K562 (cell line): ENCODE data around the gene MINDY4. TPM values are rescaled to one million over a fixed set of nuclear protein-coding genes. Genes with fewer than 3 reads are reported as not detected.

Experiments used
- ATAC-seq: fragments of 200-7000 bp; cut with Tn5 transposase; 3 replicates; pipeline ENCODE4 v1.9.1; 2020; ENCODE audit warnings: moderate library complexity
- BruUV-seq: library from RNA; stranded (reverse); fragments of 400-500 nt; replicated peaks from 2 replicates; lab custom pipeline; 2021; lab: Mats Ljungman, UMichigan
- CTCF ChIA-PET: fragments of 300-600 bp; formaldehyde crosslinking; extraction: SDS; loops from one replicate; lab custom pipeline; 2021; ENCODE audit warnings: low intra/inter-chr PET ratio; lab: Yijun Ruan, JAX
- POLR2A ChIA-PET: fragments of 300-600, 350-650 bp; sonication (Branson Sonifier 250); formaldehyde crosslinking; extraction: SDS; loops from one replicate; lab custom pipeline; 2021; ENCODE audit warnings: antibody characterized with exemption, inconsistent platforms; lab: Yijun Ruan, JAX
- DNase-seq, 4 experiments: peaks; one replicate each; pipeline versions ENCODE4 v3.0.0 to v3.0.0-alpha.2; 2011 to 2018; ENCODE audit warnings: low spot score in 3 of 4, mixed read lengths in 3 of 4; ENCODE audit errors: extremely low read depth in 1 of 4
- FAIRE-seq: peaks from 2 replicates; lab custom pipeline; 2011; peaks lifted over from hg19 to GRCh38; lab: Jason Lieb, UNC
- H2AFZ ChIP-seq: 2 replicates; pipeline ENCODE4 v1.6.0; 2011; ENCODE audit warnings: low read depth, low read length, control low read depth, inconsistent platforms
- H3K27ac ChIP-seq: fragments of 200-600 bp; 3 replicates; pipeline ENCODE4 v1.8.0; 2011; ENCODE audit warnings: low read depth, mild to moderate bottlenecking, control low read depth, inconsistent platforms, low read length, moderate library complexity, mixed read lengths; ENCODE audit errors: extremely low read depth
- H3K27me3 ChIP-seq, 2 experiments: fragments of 300-600 bp in 1 of 2; 2 replicates in 1 of 2; 3 replicates in 1 of 2; pipeline versions ENCODE4 v1.6.0 to v1.8.0; 2011; ENCODE audit warnings: inconsistent platforms in 2 of 2, low read length in 2 of 2, mild to moderate bottlenecking in 1 of 2, mixed read lengths in 1 of 2, moderate library complexity in 1 of 2; ENCODE audit not compliant: control insufficient read depth in 2 of 2, insufficient read depth in 2 of 2
- H3K36me3 ChIP-seq: fragments of 300-600 bp; 3 replicates; pipeline ENCODE4 v1.8.0; 2011; ENCODE audit warnings: mild to moderate bottlenecking, low read length, inconsistent platforms; ENCODE audit not compliant: control insufficient read depth, insufficient read depth
- H3K4me1 ChIP-seq, 2 experiments: fragments of 200-600 bp in 1 of 2; replicated peaks in 1 of 2; 2 replicates in 1 of 2; 3 replicates in 1 of 2; pipeline versions ENCODE4 v1.5.1 to v1.8.0; 2011; ENCODE audit warnings: inconsistent platforms in 2 of 2, low read length in 2 of 2, mild to moderate bottlenecking in 1 of 2, mixed read lengths in 1 of 2, moderate library complexity in 1 of 2; ENCODE audit not compliant: control insufficient read depth in 2 of 2, insufficient read depth in 2 of 2
- H3K4me2 ChIP-seq: 2 replicates; pipeline ENCODE4 v1.6.1; 2011; ENCODE audit warnings: low read length, control low read depth, inconsistent platforms, mixed read lengths; ENCODE audit not compliant: insufficient read depth
- H3K4me3 ChIP-seq: fragments of 200-600 bp; sonication (generic), shearing (Covaris generic); 2 replicates; pipeline ENCODE4 v1.5.1; 2016; ENCODE audit warnings: control low read depth, inconsistent platforms
- H3K79me2 ChIP-seq: fragments of 200-600 bp; 3 replicates; pipeline ENCODE4 v1.8.0; 2011; ENCODE audit warnings: low read length, inconsistent platforms; ENCODE audit not compliant: control insufficient read depth, insufficient read depth
- H3K9ac ChIP-seq, 2 experiments: 2 replicates each; pipeline versions ENCODE4 v1.6.0 to v1.6.1; 2011; ENCODE audit warnings: low read depth in 2 of 2, low read length in 2 of 2, control low read depth in 1 of 2, inconsistent platforms in 1 of 2, mild to moderate bottlenecking in 1 of 2, mixed read lengths in 1 of 2; ENCODE audit not compliant: insufficient read depth in 1 of 2
- H3K9me1 ChIP-seq: one replicate; pipeline ENCODE4 v1.6.0; 2011; ENCODE audit warnings: inconsistent platforms, mild to moderate bottlenecking, low read length, moderate library complexity; ENCODE audit not compliant: control insufficient read depth, insufficient read depth
- H3K9me3 ChIP-seq: replicated peaks from 2 replicates; pipeline ENCODE4 v1.5.1; 2011; ENCODE audit warnings: low read depth, low read length, inconsistent platforms; ENCODE audit not compliant: control insufficient read depth, insufficient read depth
- H4K20me1 ChIP-seq: replicated peaks from 2 replicates; pipeline ENCODE4 v1.6.1; 2011; ENCODE audit warnings: low read length, inconsistent platforms, mixed read lengths; ENCODE audit not compliant: control insufficient read depth, insufficient read depth
- ATF1 ChIP-seq, 2 experiments: fragments of 450-650 bp in 1 of 2; IDR thresholded peaks; 2 replicates each; pipeline ENCODE4 v1.6.1; 2016; ENCODE audit warnings: missing compliant biosample characterization in 1 of 2, missing genetic modification characterization in 1 of 2
- DDX20 ChIP-seq: fragments of 450-650 bp; IDR thresholded peaks from 2 replicates; pipeline ENCODE4 v1.6.1; 2016; ENCODE audit warnings: missing genetic modification characterization, low read depth, mild to moderate bottlenecking, missing compliant biosample characterization, moderate library complexity
- IRF2 ChIP-seq: sonication (generic); formaldehyde crosslinking; IDR thresholded peaks from 2 replicates; pipeline ENCODE4 v1.8.1; 2022; ENCODE audit warnings: mild to moderate bottlenecking, missing genetic modification reagents
- KLF1 ChIP-seq: fragments of 450-650 bp; IDR thresholded peaks from 2 replicates; pipeline ENCODE4 v1.6.1; 2016; ENCODE audit warnings: missing genetic modification characterization, missing compliant biosample characterization
- MITF ChIP-seq: IDR thresholded peaks from 2 replicates; pipeline ENCODE4 v1.6.1; 2014; ENCODE audit warnings: antibody characterized with exemption
- MYBL2 ChIP-seq, 2 experiments: fragments of 450-650 bp in 1 of 2; sonication (generic) in 1 of 2; formaldehyde crosslinking in 1 of 2; IDR thresholded peaks; 2 replicates each; pipeline versions ENCODE4 v1.6.1 to v1.8.1; 2017 to 2022; ENCODE audit warnings: borderline replicate concordance in 1 of 2, inconsistent platforms in 1 of 2, low read depth in 1 of 2, mild to moderate bottlenecking in 1 of 2, missing genetic modification reagents in 1 of 2, moderate library complexity in 1 of 2
- MYC ChIP-seq, 2 experiments: fragments of 250-450 bp in 1 of 2; sonication (Bioruptor Pico) in 1 of 2; IDR thresholded peaks; 2 replicates each; pipeline versions ENCODE4 v1.5.1 to v1.6.1; 2012 to 2021; ENCODE audit warnings: low read depth in 2 of 2, borderline replicate concordance in 1 of 2, improper control_type of control experiment in 1 of 2, low read length in 1 of 2, mild to moderate bottlenecking in 1 of 2, moderate library complexity in 1 of 2
- NCOA2 ChIP-seq, 2 experiments: fragments of 450-650 bp; IDR thresholded peaks; 2 replicates each; pipeline ENCODE4 v1.6.1; 2018; ENCODE audit warnings: mild to moderate bottlenecking in 2 of 2, moderate library complexity in 1 of 2; ENCODE audit not compliant: partially characterized antibody in 2 of 2
- NCOA6 ChIP-seq: fragments of 450-650 bp; IDR thresholded peaks from 2 replicates; pipeline ENCODE4 v1.6.1; 2017; ENCODE audit warnings: mild to moderate bottlenecking
- NFYB ChIP-seq: IDR thresholded peaks from 2 replicates; pipeline ENCODE4 v1.6.1; 2011; ENCODE audit warnings: mild to moderate bottlenecking, moderate library complexity; ENCODE audit not compliant: insufficient read length; ENCODE audit errors: extremely low read depth
- OTX1 ChIP-seq: fragments of 450-650 bp; formaldehyde crosslinking; IDR thresholded peaks from 2 replicates; pipeline ENCODE4 v1.4.0; 2022; ENCODE audit warnings: mild to moderate bottlenecking
- PRMT5 ChIP-seq: sonication (generic); formaldehyde crosslinking; IDR thresholded peaks from 2 replicates; pipeline ENCODE4 v1.5.0; 2020; ENCODE audit warnings: missing genetic modification reagents
- SIN3A ChIP-seq, 2 experiments: fragments of 150-350 bp in 1 of 2; IDR thresholded peaks; 2 replicates each; pipeline ENCODE4 v1.6.1; 2011 to 2016; ENCODE audit warnings: borderline replicate concordance in 2 of 2, low read depth in 2 of 2, low read length in 2 of 2, mild to moderate bottlenecking in 2 of 2, moderate library complexity in 2 of 2; ENCODE audit not compliant: control insufficient read depth in 1 of 2
- SUPT5H ChIP-seq: fragments of 450-650 bp; IDR thresholded peaks from 2 replicates; pipeline ENCODE4 v1.6.1; 2016
- THAP12 ChIP-seq: fragments of 250-450 bp; sonication (Bioruptor Pico); IDR thresholded peaks from 2 replicates; pipeline ENCODE4 v1.9.0; 2021; ENCODE audit warnings: mild to moderate bottlenecking, inconsistent platforms
- ZNF274 ChIP-seq: IDR thresholded peaks from 2 replicates; pipeline ENCODE4 v1.6.1; 2011; ENCODE audit warnings: low read depth, mild to moderate bottlenecking, low read length, moderate library complexity, borderline replicate concordance
- WGBS: fragments of 100-300 bp; shearing (Covaris generic); methylation state at CpG from one replicate; pipeline ENCODE4 v1.1.6; 2016; ENCODE audit warnings: low coverage, mixed read lengths; ENCODE audit not compliant: insufficient coverage; ENCODE audit errors: missing lambda C conversion rate; 5-methylcytosine and 5-hydroxymethylcytosine counted together
- in situ Hi-C: fragments of 300-500 bp; cut with MboI; formaldehyde crosslinking; loops from 4 replicates; pipeline ENCODE4 v1.15.0; 2018; ENCODE audit warnings: inconsistent platforms, mixed read lengths
- intact Hi-C: fragments of 100-400 bp; cut with micrococcal nuclease; formaldehyde crosslinking; loops from 2 replicates; pipeline ENCODE4 v1.14.2; 2022
- polyA plus RNA-seq, 8 experiments: library from polyadenylated mRNA; depleted of rRNA in 4 of 8; stranded (reverse) in 5 of 8; unstranded in 3 of 8; fragments of >200 nt; fragmentation: Nextera tagmentation in 2 of 8; fragmentation: Illumina TruSeq in 1 of 8; extraction: Ambion mirVana in 2 of 8; extraction: Trizol in 1 of 8; gene quantifications; 2 replicates each; pipeline versions ENCODE4 v1.2.1 to v1.2.3, GENCODE V29; 2011 to 2014; ENCODE audit warnings: inconsistent platforms in 1 of 8, missing spikeins in 1 of 8
- total RNA-seq, 7 experiments: library from RNA; depleted of rRNA in 6 of 7; stranded (reverse); fragments of >200 nt in 6 of 7; fragmentation: Illumina TruSeq in 2 of 7; extraction: Trizol in 2 of 7; gene quantifications; 2 replicates each; pipeline versions ENCODE4 v1.2.1 to v1.2.3, GENCODE V29; 2011 to 2021; ENCODE audit warnings: low replicate concordance in 1 of 7

The MINDY4 gene
- total and polyA plus RNA-seq, 9 of the 15 experiments (the other 6 are each of a cell fraction or from before 2014, with no cell fraction given): 2.1 to 16.7 (median 11.0) TPM

GRCh38 chr7:30843741-30844482, 72.7 kb downstream of the MINDY4 start:
- Histone ChIP-seq H3K27ac (no peak overlapping the region), H3K4me2 (no peak overlapping the region), H3K9me3 (no peaks in the 10 kb centered on the region), H3K79me2 (no peaks in the 10 kb centered on the region), H3K4me1 (peaks cover 0 to 10% of the 10 kb centered on the region in 2 experiments; a peak in 3 of 5 replicates), H3K9ac (no peak overlapping the region), H3K27me3 (no peaks in the 10 kb centered on the region), H4K20me1 (no peaks in the 10 kb centered on the region), H3K4me3 (no peak overlapping the region), H3K9me1 (no peaks in the 10 kb centered on the region), H3K36me3 (peaks cover 16% of the 10 kb centered on the region; the same call in 2 of the 3 replicates), H2AFZ (no peak overlapping the region)
- in situ Hi-C loops (no loop called here), intact Hi-C loops (no loop called here)
- 76% methylated on average over 11 of the region's 11 CpGs for WGBS
- ATAC-seq (no peak), DNase-seq (no peak), FAIRE-seq (no peak)
- ChIA-PET CTCF (no interaction called here), POLR2A (no interaction called here)
- BruUV-seq: no TSS peak
- TF ChIP-seq OTX1 (CRISPR knock-in tag): no peak
- TF ChIP-seq NCOA6: no peak
- no peak for TF ChIP-seq SUPT5H
- TF ChIP-seq MYC (IDR thresholded peaks at IDR 0.05; ENCODE audit: low read depth, low read length): no peak
- TF ChIP-seq MYC (CRISPR knock-in tag; IDR thresholded peaks at IDR 0.05; ENCODE audit: borderline replicate concordance, low read depth): no peak
- no peak for TF ChIP-seq DDX20 (tag)
- TF ChIP-seq PRMT5 (CRISPR knock-in tag): no peak
- TF ChIP-seq SIN3A (IDR thresholded peaks at IDR 0.05; ENCODE audit: borderline replicate concordance in 2 of 2, control insufficient read depth in 1 of 2, low read depth in 2 of 2, low read length in 2 of 2): no peak
- TF ChIP-seq MITF: no peak
- TF ChIP-seq THAP12 (CRISPR knock-in tag): no peak
- TF ChIP-seq NFYB: no peak
- no peak for TF ChIP-seq ATF1 (CRISPR knock-in tag; IDR thresholded peaks at IDR 0.05)
- TF ChIP-seq ATF1 (tag; IDR thresholded peaks at IDR 0.05): no peak
- TF ChIP-seq MYBL2 (IDR thresholded peaks at IDR 0.05; ENCODE audit: low read depth): no peak
- no peak for TF ChIP-seq MYBL2 (CRISPR knock-in tag; IDR thresholded peaks at IDR 0.05; ENCODE audit: borderline replicate concordance)
- TF ChIP-seq KLF1: no peak
- TF ChIP-seq IRF2: no peak
- no peak for TF ChIP-seq ZNF274
- no peak for TF ChIP-seq NCOA2 (IDR thresholded peaks at IDR 0.05; ENCODE audit: partially characterized antibody in 2 of 2)
